B cell (primary cell): ENCODE data around the gene C14orf39. TPM values are rescaled to one million over a fixed set of nuclear protein-coding genes. Genes with fewer than 3 reads are reported as not detected.

Source experiments
- ATAC-seq: fragments of 200-7000 bp; cut with Tn5 transposase; one replicate; pipeline ENCODE4 v1.10.0; 2021; ENCODE audit warnings: low read depth, mild to moderate bottlenecking, moderate number of reproducible peaks, moderate library complexity
- CTCF ChIA-PET: fragments of 350-600 bp; sonication (Branson Sonifier 250); formaldehyde crosslinking; loops from one replicate; lab custom pipeline; 2021; ENCODE audit warnings: antibody characterized with exemption, inconsistent platforms; lab: Charles Lee
- POLR2A ChIA-PET: fragments of 350-600 bp; sonication (Branson Sonifier 250); formaldehyde crosslinking; loops from one replicate; lab custom pipeline; 2021; ENCODE audit warnings: antibody characterized with exemption; lab: Charles Lee
- DNase-seq: peaks from one replicate; pipeline ENCODE4 v3.0.0; 2013
- H2AFZ ChIP-seq: 2 replicates; pipeline ENCODE4 v1.6.1; 2012; ENCODE audit warnings: mild to moderate bottlenecking, low read depth, low read length; ENCODE audit not compliant: insufficient read depth, poor library complexity, severe bottlenecking
- H3K27ac ChIP-seq, 2 donors: 1 replicate in 1 of 2; 2 replicates in 1 of 2; pipeline ENCODE4 v1.5.1; 2012 to 2013; ENCODE audit warnings: low read length in 2 of 2, mild to moderate bottlenecking in 2 of 2, moderate library complexity in 1 of 2
- H3K27me3 ChIP-seq, 4 experiments: fragments of 200-600 bp in 1 of 4; sonication (generic) in 1 of 4; replicated peaks in 1 of 4; 1 replicate in 2 of 4; 2 replicates in 2 of 4; pipeline versions ENCODE4 v1.6.1 to v1.7.0; 2013 to 2016; ENCODE audit warnings: low read length in 3 of 4, mild to moderate bottlenecking in 2 of 4, mixed read lengths in 1 of 4, moderate library complexity in 1 of 4; ENCODE audit not compliant: insufficient read depth in 4 of 4, control insufficient read depth in 3 of 4; ENCODE audit errors: control extremely low read depth in 1 of 4
- H3K36me3 ChIP-seq, 2 experiments: replicated peaks in 1 of 2; 1 replicate in 1 of 2; 2 replicates in 1 of 2; pipeline versions ENCODE4 v1.6.1 to v1.7.1; 2013; ENCODE audit warnings: low read length in 1 of 2; ENCODE audit not compliant: insufficient read depth in 2 of 2, control insufficient read depth in 1 of 2; ENCODE audit errors: control extremely low read depth in 1 of 2, extremely low read depth in 1 of 2
- H3K4me1 ChIP-seq, 2 donors: fragments of 200-600 bp in 1 of 2; sonication (generic) in 1 of 2; 1 replicate in 1 of 2; 2 replicates in 1 of 2; pipeline versions ENCODE4 v1.5.1 to v1.6.1; 2013 to 2017; ENCODE audit warnings: low read length in 2 of 2; ENCODE audit not compliant: control insufficient read depth in 2 of 2, insufficient read depth in 2 of 2
- H3K4me2 ChIP-seq: replicated peaks from 2 replicates; pipeline ENCODE3; 2012; ENCODE audit warnings: mild to moderate bottlenecking, low read depth, low read length; ENCODE audit not compliant: poor library complexity, severe bottlenecking
- H3K4me3 ChIP-seq, 5 experiments: fragments of 200-600 bp in 1 of 5; sonication (generic) in 1 of 5; 1 replicate in 3 of 5; 2 replicates in 2 of 5; pipeline versions ENCODE4 v1.5.1 to v1.7.0; 2011 to 2016; ENCODE audit warnings: low read length in 4 of 5, mild to moderate bottlenecking in 4 of 5, low read depth in 2 of 5, control low read depth in 1 of 5, moderate library complexity in 1 of 5; ENCODE audit not compliant: insufficient read depth in 1 of 5; ENCODE audit errors: control extremely low read depth in 1 of 5, extremely low read depth in 1 of 5
- H3K79me2 ChIP-seq: fragments of 200-600 bp; sonication (generic); one replicate; pipeline ENCODE4 v1.6.0; 2016; ENCODE audit warnings: low read length; ENCODE audit not compliant: control insufficient read depth, insufficient read depth
- H3K9ac ChIP-seq: fragments of 200-600 bp; sonication (generic); 2 replicates; pipeline ENCODE4 v1.6.1; 2017; ENCODE audit warnings: mild to moderate bottlenecking, low read length, moderate library complexity
- H3K9me3 ChIP-seq, 3 donors: one replicate each; pipeline versions ENCODE4 v1.6.1 to v1.7.1; 2013; ENCODE audit warnings: low read length in 2 of 3; ENCODE audit not compliant: control insufficient read depth in 2 of 3, insufficient read depth in 1 of 3; ENCODE audit errors: control extremely low read depth in 1 of 3
- H4K20me1 ChIP-seq: 2 replicates; pipeline ENCODE4 v1.6.0; 2012; ENCODE audit warnings: mild to moderate bottlenecking, low read length; ENCODE audit not compliant: insufficient read depth, control insufficient read depth, poor library complexity, severe bottlenecking
- H3K27ac Mint-ChIP-seq: one replicate; pipeline ENCODE4 v1.8.0; 2021; ENCODE audit warnings: mixed read lengths
- H3K27me3 Mint-ChIP-seq: one replicate; pipeline ENCODE4 v1.8.0; 2021; ENCODE audit warnings: mixed read lengths
- H3K4me1 Mint-ChIP-seq: one replicate; pipeline ENCODE4 v1.8.0; 2021; ENCODE audit warnings: mixed read lengths
- H3K4me3 Mint-ChIP-seq: one replicate; pipeline ENCODE4 v1.8.0; 2021; ENCODE audit warnings: mixed read lengths
- H3K9me3 Mint-ChIP-seq: one replicate; pipeline ENCODE4 v1.8.0; 2022; ENCODE audit warnings: mixed read lengths; ENCODE audit not compliant: insufficient read depth
- CTCF ChIP-seq: fragments of 200-600 bp; IDR thresholded peaks from one replicate; pipeline ENCODE4 v1.8.0; 2022; ENCODE audit warnings: antibody characterized with exemption, mild to moderate bottlenecking
- EZH2 ChIP-seq: IDR thresholded peaks from 2 replicates; pipeline ENCODE4 v1.6.1; 2012; ENCODE audit warnings: borderline replicate concordance, low read depth, mild to moderate bottlenecking, moderate library complexity, low read length; ENCODE audit not compliant: insufficient read depth, poor library complexity, severe bottlenecking
- WGBS: methylation state at CpG from one replicate; pipeline ENCODE4 v1.1.5; 2013; ENCODE audit warnings: missing lambda C conversion rate; ENCODE audit not compliant: insufficient coverage; 5-methylcytosine and 5-hydroxymethylcytosine counted together
- intact Hi-C: fragments of 100-400 bp; cut with micrococcal nuclease; formaldehyde crosslinking; loops from one replicate; pipeline ENCODE4 v1.10.0; 2022
- polyA plus RNA-seq: library from polyadenylated mRNA; depleted of rRNA; stranded (reverse); fragments of >200 nt; gene quantifications from 2 replicates; pipeline ENCODE4 v1.2.3, GENCODE V29; 2012
- total RNA-seq, 2 donors: library from RNA; stranded (reverse); fragments of 120-200 nt in 1 of 2; gene quantifications; 1 replicate in 1 of 2; 2 replicates in 1 of 2; pipeline versions ENCODE4 v1.2.3 to v1.2.4, GENCODE V29; 2013 to 2022

The C14orf39 gene
- total and polyA plus RNA-seq, 2 donors (not counting 1 experiment from before 2014, with no cell fraction given) = not detected

- Mint-ChIP-seq H3K9me3 (no peaks in the 10 kb centered on the region), H3K27ac (peak overlapping the region; percentile 32), H3K4me1 (peaks cover 13% of the 10 kb centered on the region), H3K4me3 (no peak overlapping the region), H3K27me3 (peaks cover 64% of the 10 kb centered on the region)
- Histone ChIP-seq H3K9me3 (peaks cover 0 to 45% (median 2%) of the 10 kb centered on the region in 3 donors), H3K27ac (no peak overlapping the region), H3K36me3 (no peaks in the 10 kb centered on the region), H4K20me1 (no peaks in the 10 kb centered on the region), H3K4me1 (peaks cover 24 to 36% of the 10 kb centered on the region in 2 donors), H3K27me3 (peaks cover 0 to 92% (median 84%) of the 10 kb centered on the region in 4 experiments), H3K4me2 (peak overlapping the region; percentile 15), H3K9ac (no peak overlapping the region), H3K79me2 (no peaks in the 10 kb centered on the region), H3K4me3 (no peak overlapping the region), H2AFZ (no peak overlapping the region)
- POLR2A ChIA-PET = no interaction called here
- peak; percentile 36 for DNase-seq
- TF ChIP-seq CTCF (no peak), EZH2 (no peak)
- intact Hi-C loops = loop anchor here (5.0 kb wide), 2 partner anchors 128 to 143 kb away; no protein-coding TSS in a partner anchor
- ATAC-seq = no peak
- CTCF ChIA-PET = no interaction called here
- 10% methylated on average over 53 of the region's 58 CpGs for WGBS
Measured at GRCh38 chr14:60509438-60510253, 23.8 kb upstream of the C14orf39 start.
